Measurements from ENCODE around the gene MREG.

MREG gene

GRCh38 chr2:215896921-215897320 is 116.4 kb downstream of the MREG start:
- TF ChIP-seq, protein P1, sequence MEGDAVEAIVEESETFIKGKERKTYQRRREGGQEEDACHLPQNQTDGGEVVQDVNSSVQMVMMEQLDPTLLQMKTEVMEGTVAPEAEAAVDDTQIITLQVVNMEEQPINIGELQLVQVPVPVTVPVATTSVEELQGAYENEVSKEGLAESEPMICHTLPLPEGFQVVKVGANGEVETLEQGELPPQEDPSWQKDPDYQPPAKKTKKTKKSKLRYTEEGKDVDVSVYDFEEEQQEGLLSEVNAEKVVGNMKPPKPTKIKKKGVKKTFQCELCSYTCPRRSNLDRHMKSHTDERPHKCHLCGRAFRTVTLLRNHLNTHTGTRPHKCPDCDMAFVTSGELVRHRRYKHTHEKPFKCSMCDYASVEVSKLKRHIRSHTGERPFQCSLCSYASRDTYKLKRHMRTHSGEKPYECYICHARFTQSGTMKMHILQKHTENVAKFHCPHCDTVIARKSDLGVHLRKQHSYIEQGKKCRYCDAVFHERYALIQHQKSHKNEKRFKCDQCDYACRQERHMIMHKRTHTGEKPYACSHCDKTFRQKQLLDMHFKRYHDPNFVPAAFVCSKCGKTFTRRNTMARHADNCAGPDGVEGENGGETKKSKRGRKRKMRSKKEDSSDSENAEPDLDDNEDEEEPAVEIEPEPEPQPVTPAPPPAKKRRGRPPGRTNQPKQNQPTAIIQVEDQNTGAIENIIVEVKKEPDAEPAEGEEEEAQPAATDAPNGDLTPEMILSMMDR (IDR thresholded peaks at IDR 0.05) = no peak

DNA sequence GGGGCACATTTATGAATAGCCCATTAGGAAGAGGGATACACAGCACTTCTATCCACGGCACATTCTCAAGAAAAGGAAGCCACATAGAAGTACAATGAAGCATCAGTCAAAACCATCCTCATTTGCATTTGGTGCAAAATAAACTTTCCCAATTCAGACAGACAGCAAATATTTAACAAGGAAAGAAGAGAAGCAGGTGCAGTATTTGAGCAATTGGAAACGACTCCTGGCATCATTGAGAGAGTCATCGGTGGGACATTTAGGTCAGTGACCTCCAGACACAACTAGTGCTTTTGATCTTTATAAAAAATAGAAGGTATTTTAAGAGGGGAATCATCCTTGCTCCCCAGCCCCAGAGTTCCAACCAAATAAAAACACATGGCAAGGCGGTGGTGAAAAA is 118.0 kb downstream of the MREG start:
- TF ChIP-seq, protein P1 (IDR thresholded peaks at IDR 0.05) = no peak

Data from LNCAP (cell line).